Natural killer cell (primary cell): ENCODE data around the gene RBM38. TPM values are rescaled to one million over a fixed set of nuclear protein-coding genes. Genes with fewer than 3 reads are reported as not detected.

Source experiments
- ATAC-seq, 3 donors: fragments of 150-1000 bp in 2 of 3; fragments of 200-7000 bp in 1 of 3; cut with Tn5 transposase; 1 replicate in 1 of 3; 2 replicates in 2 of 3; pipeline ENCODE4 v1.10.0; 2021; ENCODE audit warnings: mild to moderate bottlenecking in 2 of 3, moderate library complexity in 2 of 3
- DNase-seq, 2 donors: peaks; one replicate each; pipeline versions ENCODE4 v3.0.0 to v3.0.0-alpha.2; 2013 to 2021; ENCODE audit warnings: mixed read lengths in 1 of 2
- H3K27ac ChIP-seq: one replicate; pipeline ENCODE4 v1.5.1; 2013; ENCODE audit warnings: mild to moderate bottlenecking, low read length
- H3K27me3 ChIP-seq: one replicate; pipeline ENCODE4 v1.6.1; 2013; ENCODE audit warnings: low read length; ENCODE audit not compliant: control insufficient read depth, insufficient read depth
- H3K36me3 ChIP-seq: one replicate; pipeline ENCODE4 v1.6.1; 2013; ENCODE audit warnings: low read length; ENCODE audit not compliant: control insufficient read depth, insufficient read depth
- H3K4me1 ChIP-seq: one replicate; pipeline ENCODE4 v1.6.1; 2013; ENCODE audit warnings: low read length; ENCODE audit not compliant: control insufficient read depth, insufficient read depth
- H3K4me3 ChIP-seq: one replicate; pipeline ENCODE4 v1.5.1; 2013; ENCODE audit warnings: low read length
- H3K9me3 ChIP-seq: one replicate; pipeline ENCODE4 v1.6.1; 2013; ENCODE audit warnings: low read length; ENCODE audit not compliant: control insufficient read depth, insufficient read depth
- H3K27ac Mint-ChIP-seq, 2 donors: one replicate each; pipeline ENCODE4 v1.8.0; 2022; ENCODE audit warnings: mild to moderate bottlenecking in 2 of 2, mixed read lengths in 2 of 2, moderate library complexity in 1 of 2
- H3K27me3 Mint-ChIP-seq, 2 donors: one replicate each; pipeline ENCODE4 v1.8.0; 2022; ENCODE audit warnings: low read depth in 2 of 2, mixed read lengths in 2 of 2
- H3K36me3 Mint-ChIP-seq: one replicate; pipeline ENCODE4 v1.8.0; 2022; ENCODE audit warnings: mixed read lengths
- H3K4me1 Mint-ChIP-seq, 2 donors: one replicate each; pipeline ENCODE4 v1.8.0; 2022; ENCODE audit warnings: mixed read lengths in 2 of 2
- H3K4me3 Mint-ChIP-seq: one replicate; pipeline ENCODE4 v1.8.0; 2022; ENCODE audit warnings: mild to moderate bottlenecking, moderate library complexity, mixed read lengths
- H3K9me3 Mint-ChIP-seq, 2 donors: one replicate each; pipeline ENCODE4 v1.8.0; 2022; ENCODE audit warnings: mixed read lengths in 2 of 2
- CTCF ChIP-seq: fragments of 200-600 bp; IDR thresholded peaks from one replicate; pipeline ENCODE4 v1.8.0; 2022; ENCODE audit warnings: antibody characterized with exemption
- WGBS: methylation state at CpG from one replicate; pipeline ENCODE4 v1.1.7; 2013; ENCODE audit warnings: missing lambda C conversion rate; ENCODE audit not compliant: insufficient coverage; 5-methylcytosine and 5-hydroxymethylcytosine counted together
- intact Hi-C: fragments of 100-400 bp; cut with micrococcal nuclease; formaldehyde crosslinking; loops from one replicate; pipeline ENCODE4 v1.14.2; 2022
- total RNA-seq, 4 donors: library from RNA; stranded (reverse); fragments of 120-200 nt in 1 of 4; gene quantifications; one replicate each; pipeline versions ENCODE4 v1.2.3 to v1.2.4, GENCODE V29; 2013 to 2022

RBM38 gene
- total RNA-seq, 3 donors from 2014 or later (not counting 1 experiment from before 2014, with no cell fraction given): 217 to 392 (median 264) TPM

- no peaks in the 10 kb centered on the region for H3K36me3 Mint-ChIP-seq
- Histone ChIP-seq H3K27ac (no peak overlapping the region), H3K27me3 (no peaks in the 10 kb centered on the region), H3K9me3 (no peaks in the 10 kb centered on the region), H3K36me3 (no peaks in the 10 kb centered on the region), H3K4me1 (peaks cover 45% of the 10 kb centered on the region), H3K4me3 (no peak overlapping the region)
- no peak for DNase-seq
- no peak for TF ChIP-seq CTCF
- H3K4me3 Mint-ChIP-seq: no peak overlapping the region
- peaks cover 0 to 4% of the 10 kb centered on the region in 2 donors for H3K27me3 Mint-ChIP-seq
- WGBS: 92% methylated on average over 13 of the region's 13 CpGs
- intact Hi-C loops: no loop called here
- no peaks in the 10 kb centered on the region for H3K9me3 Mint-ChIP-seq
- H3K4me1 Mint-ChIP-seq: peaks cover 9 to 27% of the 10 kb centered on the region in 2 donors
- no peak for ATAC-seq
- no peak overlapping the region for H3K27ac Mint-ChIP-seq
Observed at GRCh38 chr20:57426271-57426689, 35.1 kb downstream of the RBM38 start.

- intact Hi-C loops: no loop called here
- H3K36me3 ChIP-seq: no peaks in the 10 kb centered on the region
- H3K4me1 Mint-ChIP-seq: peaks cover 15 to 33% of the 10 kb centered on the region in 2 donors
- H3K4me3 Mint-ChIP-seq: no peak overlapping the region
- no peak overlapping the region for H3K4me3 ChIP-seq
- no peaks in the 10 kb centered on the region for H3K9me3 Mint-ChIP-seq
- peaks cover 51% of the 10 kb centered on the region for H3K4me1 ChIP-seq
- H3K27me3 ChIP-seq: no peaks in the 10 kb centered on the region
- no peak overlapping the region for H3K27ac Mint-ChIP-seq
- no peaks in the 10 kb centered on the region for H3K9me3 ChIP-seq
- H3K27ac ChIP-seq: no peak overlapping the region
- H3K36me3 Mint-ChIP-seq: no peaks in the 10 kb centered on the region
- DNase-seq: no peak
- ATAC-seq: no peak
- peaks cover 0 to 4% of the 10 kb centered on the region in 2 donors for H3K27me3 Mint-ChIP-seq
- WGBS: 81% methylated on average over 5 of the region's 7 CpGs
- no peak for TF ChIP-seq CTCF
Observed at GRCh38 chr20:57426831-57427230, 35.6 kb downstream of the RBM38 start.

GRCh38 chr20:57428324-57429158 lies 37.3 kb downstream of the RBM38 start:
- Mint-ChIP-seq H3K27me3 (peaks cover 0 to 4% of the 10 kb centered on the region in 2 donors), H3K9me3 (no peaks in the 10 kb centered on the region), H3K4me1 (peaks cover 31 to 50% of the 10 kb centered on the region in 2 donors), H3K36me3 (no peaks in the 10 kb centered on the region), H3K27ac (no peak overlapping the region), H3K4me3 (no peak overlapping the region)
- no peaks in the 10 kb centered on the region for H3K9me3 ChIP-seq
- peaks cover 68% of the 10 kb centered on the region for H3K4me1 ChIP-seq
- H3K36me3 ChIP-seq: no peaks in the 10 kb centered on the region
- WGBS: 92% methylated on average over 21 of the region's 21 CpGs
- intact Hi-C loops: no loop called here
- no peak overlapping the region for H3K27ac ChIP-seq
- TF ChIP-seq CTCF: no peak
- no peak for DNase-seq
- no peaks in the 10 kb centered on the region for H3K27me3 ChIP-seq
- H3K4me3 ChIP-seq: no peak overlapping the region
- ATAC-seq: no peak

GRCh38 chr20:57429159-57429496 lies 37.9 kb downstream of the RBM38 start:
- intact Hi-C loops: no loop called here
- WGBS: 92% methylated on average over 11 of the region's 11 CpGs
- DNase-seq: no peak
- H3K27me3 ChIP-seq: no peaks in the 10 kb centered on the region
- no peak overlapping the region for H3K27ac ChIP-seq
- H3K4me3 Mint-ChIP-seq: no peak overlapping the region
- H3K9me3 ChIP-seq: no peaks in the 10 kb centered on the region
- TF ChIP-seq CTCF: no peak
- no peak overlapping the region for H3K27ac Mint-ChIP-seq
- no peak for ATAC-seq
- no peaks in the 10 kb centered on the region for H3K9me3 Mint-ChIP-seq
- peaks cover 0 to 4% of the 10 kb centered on the region in 2 donors for H3K27me3 Mint-ChIP-seq
- peaks cover 37 to 56% of the 10 kb centered on the region in 2 donors for H3K4me1 Mint-ChIP-seq
- H3K4me1 ChIP-seq: peaks cover 74% of the 10 kb centered on the region
- no peaks in the 10 kb centered on the region for H3K36me3 ChIP-seq
- H3K4me3 ChIP-seq: no peak overlapping the region
- H3K36me3 Mint-ChIP-seq: no peaks in the 10 kb centered on the region
